ENCODE data around the gene S100A5.

GRCh38 chr1:153531638-153532037 is 9.1 kb downstream of the S100A5 start:
- no peak for TF ChIP-seq CTCF (IDR thresholded peaks at IDR 0.05; ENCODE audit: low read depth, low read length, poor library complexity, severe bottlenecking)
- TF ChIP-seq EZH2phosphoT487 (IDR thresholded peaks at IDR 0.05; ENCODE audit: borderline replicate concordance, low read length) = no peak

Measured in DOHH2 (cell line).